ENCODE results near the gene EGLN1.

Gene EGLN1

GRCh38 chr1:231397886-231398671, 24.0 kb downstream of the EGLN1 start:
- peaks cover 5 to 11% of the 10 kb centered on the region in 2 donors for H3K36me3 Mint-ChIP-seq
- H3K4me1 Mint-ChIP-seq, result peaks cover 28 to 52% of the 10 kb centered on the region in 2 donors

DNA sequence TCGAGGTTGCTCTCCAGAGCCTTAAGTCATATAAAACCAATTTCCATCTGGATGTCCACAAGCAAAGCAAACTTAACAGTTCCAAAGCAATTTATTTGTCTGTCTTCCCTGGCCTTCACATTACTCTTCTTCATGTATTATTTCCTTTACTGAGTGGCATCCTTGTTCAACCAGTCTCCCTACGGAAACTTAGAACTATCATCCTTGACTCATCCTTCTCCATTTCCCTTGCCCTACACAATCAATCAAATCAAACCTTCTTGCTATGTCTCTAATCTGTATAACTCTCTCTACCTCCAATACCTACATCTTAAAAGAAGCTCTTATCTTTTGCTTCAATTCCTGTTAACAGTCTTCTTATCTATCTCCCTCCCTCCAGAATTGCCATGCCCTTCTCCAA, 25.4 kb downstream of the EGLN1 start:
- Mint-ChIP-seq H3K27me3 (no peaks in the 10 kb centered on the region), H3K4me1 (peaks cover 31 to 59% of the 10 kb centered on the region in 2 donors), H3K9me3 (no peaks in the 10 kb centered on the region), H3K4me3 (no peak overlapping the region), H3K27ac (no peak overlapping the region), H3K36me3 (peaks cover 0 to 15% of the 10 kb centered on the region in 2 donors)
- ATAC-seq (replicated peaks), result no peak
- no peak for DNase-seq

More at GRCh38 chr1:231397886-231398671, 24.0 kb downstream of the EGLN1 start:
- no peaks in the 10 kb centered on the region for H3K9me3 Mint-ChIP-seq
- H3K27me3 Mint-ChIP-seq, result no peaks in the 10 kb centered on the region
- ATAC-seq (replicated peaks), result no peak
- DNase-seq, result no peak
- no peak overlapping the region for H3K4me3 Mint-ChIP-seq
- H3K27ac Mint-ChIP-seq, result no peak overlapping the region

- Mint-ChIP-seq H3K27ac (no peak overlapping the region), H3K4me3 (peak overlapping the region in 1 of 2 donors; percentile 18), H3K36me3 (peaks cover 0 to 15% of the 10 kb centered on the region in 2 donors), H3K9me3 (no peaks in the 10 kb centered on the region), H3K27me3 (no peaks in the 10 kb centered on the region), H3K4me1 (peaks cover 31 to 61% of the 10 kb centered on the region in 2 donors)
- no peak for ATAC-seq (replicated peaks)
- no peak for DNase-seq
Observed at GRCh38 chr1:231395998-231396390, 26.1 kb downstream of the EGLN1 start.

GRCh38 chr1:231395076-231395997, 26.8 kb downstream of the EGLN1 start:
- no peak for DNase-seq
- H3K27ac Mint-ChIP-seq, result no peak overlapping the region
- ATAC-seq (replicated peaks), result peak in 1 of 2 donors; percentile 53
- H3K27me3 Mint-ChIP-seq, result no peaks in the 10 kb centered on the region
- peak overlapping the region in 1 of 2 donors; percentile 18 for H3K4me3 Mint-ChIP-seq
- peaks cover 34 to 67% of the 10 kb centered on the region in 2 donors for H3K4me1 Mint-ChIP-seq
- peaks cover 2 to 15% of the 10 kb centered on the region in 2 donors for H3K36me3 Mint-ChIP-seq
- H3K9me3 Mint-ChIP-seq, result no peaks in the 10 kb centered on the region

- no peak for DNase-seq
Observed at GRCh38 chr1:231393668-231394067, 28.4 kb downstream of the EGLN1 start.

GRCh38 chr1:231392389-231393131, 29.5 kb downstream of the EGLN1 start:
- no peaks in the 10 kb centered on the region for H3K27me3 Mint-ChIP-seq
- peaks cover 41 to 68% of the 10 kb centered on the region in 2 donors for H3K4me1 Mint-ChIP-seq
- ATAC-seq (replicated peaks) (no peak), DNase-seq (no peak)
- H3K9me3 Mint-ChIP-seq, result no peaks in the 10 kb centered on the region
- H3K36me3 Mint-ChIP-seq, result peaks cover 4 to 14% of the 10 kb centered on the region in 2 donors
- no peak overlapping the region for H3K4me3 Mint-ChIP-seq
- H3K27ac Mint-ChIP-seq, result no peak overlapping the region

More at GRCh38 chr1:231393668-231394067, 28.4 kb downstream of the EGLN1 start:
- ATAC-seq (replicated peaks), result no peak
- Mint-ChIP-seq H3K27ac (no peak overlapping the region), H3K36me3 (peaks cover 2 to 13% of the 10 kb centered on the region in 2 donors), H3K9me3 (no peaks in the 10 kb centered on the region), H3K4me3 (no peak overlapping the region), H3K4me1 (peaks cover 36 to 66% of the 10 kb centered on the region in 2 donors), H3K27me3 (no peaks in the 10 kb centered on the region)

DNA sequence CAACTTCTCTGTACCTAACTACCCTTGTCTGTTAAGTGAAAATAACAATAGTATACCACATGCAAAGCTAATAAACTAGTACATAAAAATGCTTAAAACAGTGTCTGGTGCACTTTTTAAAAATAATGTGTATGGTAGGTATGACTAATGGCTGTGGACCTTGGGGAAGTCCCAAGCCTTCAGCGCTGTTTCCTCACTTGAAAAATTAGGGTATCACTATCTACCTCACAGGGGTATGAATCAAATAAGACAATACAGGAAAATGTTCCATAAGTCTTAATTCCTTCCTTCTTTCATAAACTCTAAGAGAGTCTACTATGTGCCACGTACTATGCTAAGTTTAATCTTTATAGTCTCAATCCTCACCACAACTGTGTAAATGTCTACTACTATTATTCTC, 32.0 kb downstream of the EGLN1 start:
- peaks cover 4 to 14% of the 10 kb centered on the region in 2 donors for H3K36me3 Mint-ChIP-seq
- no peak overlapping the region for H3K4me3 Mint-ChIP-seq
- H3K9me3 Mint-ChIP-seq, result no peaks in the 10 kb centered on the region
- peaks cover 30 to 51% of the 10 kb centered on the region in 2 donors for H3K4me1 Mint-ChIP-seq
- DNase-seq (no peak), ATAC-seq (replicated peaks) (peak; percentile 88 to 95)
- no peaks in the 10 kb centered on the region for H3K27me3 Mint-ChIP-seq
- H3K27ac Mint-ChIP-seq, result no peak overlapping the region

DNA sequence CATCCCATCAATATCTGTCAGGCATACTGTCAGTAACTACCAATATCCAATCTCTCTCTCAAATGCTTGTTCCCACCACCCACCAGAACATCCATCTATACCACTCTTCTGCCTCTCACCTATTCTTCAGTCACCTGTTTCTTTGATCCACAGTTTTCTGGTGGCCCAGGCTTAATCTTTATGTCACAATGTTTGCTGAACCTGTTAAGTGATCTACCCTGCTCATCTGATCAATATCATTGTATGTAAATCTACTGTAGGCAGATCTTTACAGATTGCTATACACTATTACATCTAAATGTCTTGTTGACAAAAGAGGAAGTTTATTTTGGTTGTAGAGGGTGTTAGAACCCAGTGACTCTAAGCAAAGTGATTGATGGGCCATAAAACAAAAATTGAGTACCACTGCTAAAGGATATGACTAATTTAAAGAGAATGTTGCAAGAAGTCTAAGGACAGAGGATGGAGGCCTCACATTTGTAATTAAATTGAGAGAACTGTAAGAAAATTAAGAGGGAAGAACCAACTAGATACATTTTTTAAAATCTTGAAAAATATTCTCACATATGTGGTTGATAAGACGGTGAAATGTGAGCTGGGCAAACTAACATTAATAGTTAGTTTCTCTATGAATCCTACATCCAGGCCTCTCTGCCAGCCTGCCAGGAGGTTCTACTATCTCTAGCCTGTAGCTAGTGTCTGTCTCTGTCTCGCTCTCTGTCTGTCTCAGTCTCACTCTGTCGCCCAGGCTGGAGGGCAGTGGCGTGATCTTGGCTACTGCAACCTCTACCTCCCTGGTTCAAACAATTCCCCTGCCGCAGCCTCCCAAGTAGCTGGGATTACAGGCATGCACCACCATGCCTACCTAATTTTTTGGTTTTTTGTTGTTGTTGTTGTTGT, 34.1 kb downstream of the EGLN1 start:
- H3K4me3 Mint-ChIP-seq, result no peak overlapping the region
- H3K27ac Mint-ChIP-seq, result no peak overlapping the region
- no peak for DNase-seq
- peaks cover 4 to 7% of the 10 kb centered on the region in 2 donors for H3K36me3 Mint-ChIP-seq
- peak; percentile 25 to 38 for ATAC-seq (replicated peaks)
- H3K27me3 Mint-ChIP-seq, result no peaks in the 10 kb centered on the region
- H3K9me3 Mint-ChIP-seq, result no peaks in the 10 kb centered on the region
- peaks cover 21 to 36% of the 10 kb centered on the region in 2 donors for H3K4me1 Mint-ChIP-seq

DNA sequence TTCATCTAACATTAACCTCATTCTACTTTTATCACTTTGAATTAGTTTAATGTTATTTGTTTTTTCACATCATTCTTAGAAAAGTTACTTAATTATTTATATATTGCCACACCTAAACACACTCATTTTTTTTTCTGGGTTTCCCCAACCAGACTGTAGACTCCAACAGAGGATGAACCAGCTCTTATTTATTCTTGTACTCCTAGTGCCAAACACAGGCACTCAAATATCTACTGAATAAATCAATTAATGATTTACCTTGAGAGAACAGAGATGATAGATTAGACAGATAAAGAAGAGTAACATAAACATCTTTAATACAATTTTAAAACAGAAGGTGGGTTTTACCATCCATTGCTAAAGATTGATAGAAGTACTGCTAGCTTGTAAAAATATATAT, 35.6 kb downstream of the EGLN1 start:
- Mint-ChIP-seq H3K27ac (no peak overlapping the region), H3K4me3 (no peak overlapping the region), H3K27me3 (no peaks in the 10 kb centered on the region), H3K9me3 (no peaks in the 10 kb centered on the region), H3K4me1 (peaks cover 20 to 30% of the 10 kb centered on the region in 2 donors), H3K36me3 (peaks cover 4% of the 10 kb centered on the region in 2 donors)
- no peak for ATAC-seq (replicated peaks)
- DNase-seq, result no peak

DNA sequence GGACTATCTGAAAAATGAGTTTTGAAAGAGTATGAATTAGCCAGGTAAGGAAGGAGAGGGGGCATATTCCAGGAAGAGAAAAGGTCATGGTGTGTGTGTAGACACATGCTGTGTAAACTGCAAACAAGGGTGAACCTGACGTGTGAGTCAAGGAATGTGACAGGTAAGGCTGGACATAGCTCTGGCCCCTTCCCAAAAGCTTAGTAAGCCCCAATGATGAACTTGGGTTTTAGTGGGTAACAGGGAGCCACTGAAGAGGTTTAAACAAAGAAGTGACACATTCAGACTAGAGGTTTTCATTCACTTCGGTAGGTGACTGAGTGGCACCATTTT, 36.7 kb downstream of the EGLN1 start:
- Mint-ChIP-seq H3K36me3 (peaks cover 2 to 4% of the 10 kb centered on the region in 2 donors), H3K9me3 (no peaks in the 10 kb centered on the region), H3K27me3 (no peaks in the 10 kb centered on the region), H3K4me1 (peaks cover 17 to 22% of the 10 kb centered on the region in 2 donors), H3K4me3 (no peak overlapping the region), H3K27ac (no peak overlapping the region)
- DNase-seq (no peak), ATAC-seq (replicated peaks) (no peak)

- ATAC-seq (replicated peaks), result no peak
- H3K27me3 Mint-ChIP-seq, result no peaks in the 10 kb centered on the region
- H3K4me1 Mint-ChIP-seq, result peaks cover 14 to 18% of the 10 kb centered on the region in 2 donors
- H3K27ac Mint-ChIP-seq, result no peak overlapping the region
- DNase-seq, result no peak
- no peaks in the 10 kb centered on the region for H3K9me3 Mint-ChIP-seq
- peaks cover 4 to 5% of the 10 kb centered on the region in 2 donors for H3K36me3 Mint-ChIP-seq
- no peak overlapping the region for H3K4me3 Mint-ChIP-seq
Observed at GRCh38 chr1:231384696-231385415, 37.2 kb downstream of the EGLN1 start.

GRCh38 chr1:231383159-231383860, 38.8 kb downstream of the EGLN1 start:
- Mint-ChIP-seq H3K27me3 (no peaks in the 10 kb centered on the region), H3K36me3 (peaks cover 6 to 8% of the 10 kb centered on the region in 2 donors), H3K9me3 (no peaks in the 10 kb centered on the region), H3K27ac (no peak overlapping the region), H3K4me3 (no peak overlapping the region), H3K4me1 (peaks cover 20 to 28% of the 10 kb centered on the region in 2 donors)
- no peak for DNase-seq
- ATAC-seq (replicated peaks), result no peak

Measured in stimulated activated naive B cell treated with anti-CD40 and anti-IgM and Interleukin-4, amounts not matched to agents 10 μg/mL and 1 μg/mL and 100 μg/mL, for 72 hours (primary cell).